Keratinocyte (primary cell): ENCODE measurements around the gene ESRRB. TPM values are rescaled to one million over a fixed set of nuclear protein-coding genes. Genes with fewer than 3 reads are reported as not detected.

Experiments
- DNase-seq: peaks from one replicate; pipeline ENCODE4 v3.0.0-alpha.2; 2011; ENCODE audit warnings: low read depth, missing footprints, low spot score
- FAIRE-seq: peaks from 2 replicates; lab custom pipeline; 2011; peaks lifted over from hg19 to GRCh38; lab: Jason Lieb, UNC
- H2AFZ ChIP-seq: 2 replicates; pipeline ENCODE4 v1.6.0; 2012; ENCODE audit warnings: low read length, control low read depth, inconsistent platforms; ENCODE audit not compliant: control insufficient read depth
- H3K27ac ChIP-seq: 2 replicates; pipeline ENCODE4 v1.5.1; 2011; ENCODE audit warnings: low read length; ENCODE audit not compliant: control insufficient read depth, insufficient read depth
- H3K27me3 ChIP-seq: 3 replicates; pipeline ENCODE4 v1.6.0; 2011; ENCODE audit warnings: low read length; ENCODE audit not compliant: control insufficient read depth, insufficient read depth; ENCODE audit errors: extremely low read depth
- H3K36me3 ChIP-seq, 2 experiments: 2 replicates in 1 of 2; 3 replicates in 1 of 2; pipeline ENCODE4 v1.5.1; 2011; ENCODE audit warnings: low read length in 2 of 2, mild to moderate bottlenecking in 1 of 2; ENCODE audit not compliant: control insufficient read depth in 2 of 2, insufficient read depth in 2 of 2; ENCODE audit errors: extremely low read depth in 1 of 2
- H3K4me1 ChIP-seq: 3 replicates; pipeline ENCODE4 v1.5.1; 2011; ENCODE audit warnings: low read length; ENCODE audit not compliant: control insufficient read depth, insufficient read depth; ENCODE audit errors: extremely low read depth
- H3K4me2 ChIP-seq: 3 replicates; pipeline ENCODE4 v1.6.0; 2011; ENCODE audit warnings: low read depth, low read length; ENCODE audit not compliant: control insufficient read depth, insufficient read depth; ENCODE audit errors: extremely low read depth
- H3K4me3 ChIP-seq, 3 experiments: fragments of 200-600 bp in 1 of 3; sonication (generic) in 1 of 3; 2 replicates in 2 of 3; 3 replicates in 1 of 3; pipeline ENCODE4 v1.5.1; 2011 to 2016; ENCODE audit warnings: low read length in 3 of 3, mild to moderate bottlenecking in 3 of 3, control low read depth in 2 of 3, inconsistent platforms in 1 of 3, low read depth in 1 of 3, mixed read lengths in 1 of 3, mixed run types in 1 of 3, moderate library complexity in 1 of 3; ENCODE audit not compliant: control insufficient read depth in 2 of 3, insufficient read depth in 2 of 3; ENCODE audit errors: extremely low read depth in 1 of 3
- H3K79me2 ChIP-seq: 2 replicates; pipeline ENCODE4 v1.6.0; 2012; ENCODE audit warnings: low read length; ENCODE audit not compliant: control insufficient read depth, insufficient read depth
- H3K9ac ChIP-seq: 3 replicates; pipeline ENCODE4 v1.6.0; 2011; ENCODE audit warnings: low read length; ENCODE audit not compliant: control insufficient read depth, insufficient read depth; ENCODE audit errors: extremely low read depth
- H3K9me1 ChIP-seq: 3 replicates; pipeline ENCODE4 v1.6.0; 2011; ENCODE audit warnings: low read length; ENCODE audit not compliant: control insufficient read depth, insufficient read depth; ENCODE audit errors: extremely low read depth
- H3K9me3 ChIP-seq: 2 replicates; pipeline ENCODE4 v1.5.1; 2012; ENCODE audit warnings: low read depth, low read length; ENCODE audit not compliant: control insufficient read depth
- H4K20me1 ChIP-seq: 3 replicates; pipeline ENCODE4 v1.6.0; 2011; ENCODE audit warnings: low read length; ENCODE audit not compliant: control insufficient read depth, insufficient read depth; ENCODE audit errors: extremely low read depth
- EZH2 ChIP-seq: IDR thresholded peaks from one replicate; pipeline ENCODE4 v1.6.1; 2012; ENCODE audit warnings: inconsistent platforms, mild to moderate bottlenecking, low read length, moderate library complexity
- dilution Hi-C: fragments of 300-500 bp; cut with MboI; formaldehyde crosslinking; loops from one replicate; pipeline ENCODE4 v1.7.0; 2020; ENCODE audit warnings: low sequenced_read_pairs; ENCODE audit not compliant: extremely low pct_ligation_motif_present
- polyA plus RNA-seq, 5 experiments: library from polyadenylated mRNA; depleted of rRNA in 3 of 5; stranded (reverse) in 3 of 5; stranded (forward) in 1 of 5; unstranded in 1 of 5; fragments of >200 nt; gene quantifications; 1 replicate in 1 of 5; 2 replicates in 3 of 5; 3 replicates in 1 of 5; pipeline versions ENCODE4 v1.2.1 to v1.2.3, GENCODE V29; 2011 to 2012; ENCODE audit warnings: missing spikeins in 2 of 5, low read depth in 1 of 5, low replicate concordance in 1 of 5
- TF ChIP-seq, protein P1 (sequence below), 3 experiments: IDR thresholded peaks in 1 of 3; conservative IDR thresholded peaks in 1 of 3; optimal IDR thresholded peaks in 1 of 3; 2 replicates in 2 of 3; 3 replicates in 1 of 3; pipeline versions ENCODE3 to v1.5.1; 2011; ENCODE audit warnings: low read length in 3 of 3, mild to moderate bottlenecking in 3 of 3, moderate library complexity in 2 of 3, control low read depth in 1 of 3, inconsistent platforms in 1 of 3; ENCODE audit not compliant: insufficient read depth in 2 of 3; ENCODE audit errors: extremely low read depth in 1 of 3

The ESRRB gene
- polyA plus RNA-seq, 1 donor (not counting 4 experiments of a cell fraction or from before 2014, with no cell fraction given), result 0.01 TPM

- H3K9me1 ChIP-seq, result no peaks in the 10 kb centered on the region
- dilution Hi-C loops, result no loop called here
- H3K27me3 ChIP-seq, result peaks cover 14% of the 10 kb centered on the region
- H3K9ac ChIP-seq, result no peak overlapping the region
- no peaks in the 10 kb centered on the region for H4K20me1 ChIP-seq
- no peaks in the 10 kb centered on the region for H3K9me3 ChIP-seq
- DNase-seq (no peak), FAIRE-seq (no peak)
- no peak overlapping the region for H2AFZ ChIP-seq
- H3K4me1 ChIP-seq, result no peaks in the 10 kb centered on the region
- no peak overlapping the region for H3K4me3 ChIP-seq
- H3K36me3 ChIP-seq, result no peaks in the 10 kb centered on the region
- no peaks in the 10 kb centered on the region for H3K79me2 ChIP-seq
- no peak overlapping the region for H3K27ac ChIP-seq
- H3K4me2 ChIP-seq, result no peak overlapping the region
- TF ChIP-seq, protein P1, sequence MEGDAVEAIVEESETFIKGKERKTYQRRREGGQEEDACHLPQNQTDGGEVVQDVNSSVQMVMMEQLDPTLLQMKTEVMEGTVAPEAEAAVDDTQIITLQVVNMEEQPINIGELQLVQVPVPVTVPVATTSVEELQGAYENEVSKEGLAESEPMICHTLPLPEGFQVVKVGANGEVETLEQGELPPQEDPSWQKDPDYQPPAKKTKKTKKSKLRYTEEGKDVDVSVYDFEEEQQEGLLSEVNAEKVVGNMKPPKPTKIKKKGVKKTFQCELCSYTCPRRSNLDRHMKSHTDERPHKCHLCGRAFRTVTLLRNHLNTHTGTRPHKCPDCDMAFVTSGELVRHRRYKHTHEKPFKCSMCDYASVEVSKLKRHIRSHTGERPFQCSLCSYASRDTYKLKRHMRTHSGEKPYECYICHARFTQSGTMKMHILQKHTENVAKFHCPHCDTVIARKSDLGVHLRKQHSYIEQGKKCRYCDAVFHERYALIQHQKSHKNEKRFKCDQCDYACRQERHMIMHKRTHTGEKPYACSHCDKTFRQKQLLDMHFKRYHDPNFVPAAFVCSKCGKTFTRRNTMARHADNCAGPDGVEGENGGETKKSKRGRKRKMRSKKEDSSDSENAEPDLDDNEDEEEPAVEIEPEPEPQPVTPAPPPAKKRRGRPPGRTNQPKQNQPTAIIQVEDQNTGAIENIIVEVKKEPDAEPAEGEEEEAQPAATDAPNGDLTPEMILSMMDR (optimal IDR thresholded peaks at IDR 0.05 in 1 of 3, IDR thresholded peaks at IDR 0.05 in 1 of 3, conservative IDR thresholded peaks at IDR 0.05 in 1 of 3; ENCODE audit: extremely low read depth in 1 of 3, insufficient read depth in 2 of 3, low read length in 3 of 3), result no peak
- no peak for TF ChIP-seq EZH2
These were observed 25.3 kb upstream of the ESRRB start for GRCh38 chr14:76350671-76351070.

- no peaks in the 10 kb centered on the region for H3K9me1 ChIP-seq
- H3K36me3 ChIP-seq, result no peaks in the 10 kb centered on the region
- H3K27ac ChIP-seq, result no peak overlapping the region
- DNase-seq (no peak), FAIRE-seq (no peak)
- peaks cover 21% of the 10 kb centered on the region for H3K27me3 ChIP-seq
- H3K9me3 ChIP-seq, result no peaks in the 10 kb centered on the region
- no peak overlapping the region for H3K4me2 ChIP-seq
- H3K4me3 ChIP-seq, result no peak overlapping the region
- no peak overlapping the region for H2AFZ ChIP-seq
- dilution Hi-C loops, result no loop called here
- H3K4me1 ChIP-seq, result no peaks in the 10 kb centered on the region
- TF ChIP-seq EZH2, result no peak
- TF ChIP-seq, protein P1 (optimal IDR thresholded peaks at IDR 0.05 in 1 of 3, IDR thresholded peaks at IDR 0.05 in 1 of 3, conservative IDR thresholded peaks at IDR 0.05 in 1 of 3; ENCODE audit: extremely low read depth in 1 of 3, insufficient read depth in 2 of 3, low read length in 3 of 3), result no peak
- no peak overlapping the region for H3K9ac ChIP-seq
- H3K79me2 ChIP-seq, result no peaks in the 10 kb centered on the region
- H4K20me1 ChIP-seq, result no peaks in the 10 kb centered on the region
These were observed 24.0 kb upstream of the ESRRB start for GRCh38 chr14:76351941-76352340.
